ENCODE measurements around the gene EXD3. TPM values are rescaled to one million over a fixed set of nuclear protein-coding genes. Genes with fewer than 3 reads are reported as not detected.

EXD3 gene
- total RNA-seq, 1 donor from 2014 or later = 14.2 TPM

- peak; percentile 69 for DNase-seq
These were observed 117.7 kb downstream of the EXD3 start for GRCh38 chr9:137305060-137305797.

GRCh38 chr9:137304383-137305059, 118.4 kb downstream of the EXD3 start:
- DNase-seq = no peak

- DNase-seq = no peak
These were observed 119.0 kb downstream of the EXD3 start for GRCh38 chr9:137303893-137304382.

GRCh38 chr9:137303151-137303892, 119.6 kb downstream of the EXD3 start:
- DNase-seq = no peak

DNA sequence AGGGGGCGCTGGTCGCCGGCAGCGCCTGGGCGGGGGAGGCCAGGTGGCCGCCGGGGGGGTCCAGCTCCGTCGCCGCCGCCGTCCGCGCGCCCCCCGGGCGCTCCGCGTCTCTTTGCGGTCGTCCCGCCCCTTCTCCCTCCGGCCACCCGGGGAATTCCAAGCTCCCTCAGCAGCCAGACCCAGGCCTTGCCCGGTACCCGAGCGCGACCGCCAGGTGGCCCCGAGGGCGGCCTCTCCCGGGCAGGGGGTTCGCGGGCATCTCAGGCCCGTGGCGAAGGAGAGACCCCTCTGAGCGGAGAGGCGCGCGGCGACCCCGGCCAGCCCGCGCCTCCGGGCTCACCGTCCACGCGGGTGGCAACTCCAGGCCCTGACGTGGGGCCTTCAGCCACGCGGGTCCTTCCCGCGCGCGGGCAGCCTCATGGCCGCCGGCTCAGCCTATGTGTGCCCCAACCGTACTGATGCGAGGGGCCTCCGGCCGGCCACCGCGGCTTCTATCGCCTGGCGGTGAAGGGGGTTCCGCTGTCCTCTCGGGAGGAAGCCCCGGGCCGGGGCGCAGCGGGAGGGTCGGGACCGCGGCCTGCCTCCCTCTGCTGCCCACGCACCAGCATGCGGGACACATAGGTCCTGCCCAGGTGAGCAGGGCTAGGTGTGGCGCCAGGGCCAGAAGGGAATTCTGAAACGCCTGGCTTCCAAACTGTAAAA, 120.4 kb downstream of the EXD3 start:
- no peak for DNase-seq

GRCh38 chr9:137302118-137302448, 120.9 kb downstream of the EXD3 start, which contains the start of gene NRARP:
NRARP (minus strand) TSS chr9:137302271; CDS start chr9:137301928, 343 bp downstream.
- peak; percentile 78 for DNase-seq

GRCh38 chr9:137301081-137301947, 121.6 kb downstream of the EXD3 start:
- no peak for DNase-seq

GRCh38 chr9:137300567-137301080, 122.3 kb downstream of the EXD3 start:
- no peak for DNase-seq

GRCh38 chr9:137299938-137300337, 123.0 kb downstream of the EXD3 start:
- no peak for DNase-seq

DNA sequence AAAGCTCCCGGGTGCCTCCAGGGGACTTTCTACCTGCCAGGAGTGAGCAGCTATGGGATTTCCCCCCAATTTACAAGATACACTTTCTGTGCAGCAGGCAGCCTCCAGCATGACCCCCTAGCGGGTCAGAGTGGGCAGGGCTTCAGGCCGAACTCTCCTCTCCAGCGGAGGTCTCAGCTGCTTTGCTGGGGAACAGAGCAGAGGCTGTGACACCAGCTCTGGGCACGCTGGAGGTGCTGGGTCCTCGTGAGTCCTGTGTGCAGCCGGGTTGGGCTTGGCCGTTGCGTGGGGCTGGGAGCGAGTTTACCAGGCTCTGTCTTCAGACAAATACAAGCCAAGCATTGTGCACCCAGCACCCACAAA, 123.8 kb downstream of the EXD3 start:
- DNase-seq = no peak

GRCh38 chr9:137298401-137299202, 124.4 kb downstream of the EXD3 start:
- DNase-seq = no peak

GRCh38 chr9:137297966-137298365, 125.0 kb downstream of the EXD3 start:
- DNase-seq = no peak

GRCh38 chr9:137296670-137297664, 126.0 kb downstream of the EXD3 start:
- DNase-seq = no peak

DNA sequence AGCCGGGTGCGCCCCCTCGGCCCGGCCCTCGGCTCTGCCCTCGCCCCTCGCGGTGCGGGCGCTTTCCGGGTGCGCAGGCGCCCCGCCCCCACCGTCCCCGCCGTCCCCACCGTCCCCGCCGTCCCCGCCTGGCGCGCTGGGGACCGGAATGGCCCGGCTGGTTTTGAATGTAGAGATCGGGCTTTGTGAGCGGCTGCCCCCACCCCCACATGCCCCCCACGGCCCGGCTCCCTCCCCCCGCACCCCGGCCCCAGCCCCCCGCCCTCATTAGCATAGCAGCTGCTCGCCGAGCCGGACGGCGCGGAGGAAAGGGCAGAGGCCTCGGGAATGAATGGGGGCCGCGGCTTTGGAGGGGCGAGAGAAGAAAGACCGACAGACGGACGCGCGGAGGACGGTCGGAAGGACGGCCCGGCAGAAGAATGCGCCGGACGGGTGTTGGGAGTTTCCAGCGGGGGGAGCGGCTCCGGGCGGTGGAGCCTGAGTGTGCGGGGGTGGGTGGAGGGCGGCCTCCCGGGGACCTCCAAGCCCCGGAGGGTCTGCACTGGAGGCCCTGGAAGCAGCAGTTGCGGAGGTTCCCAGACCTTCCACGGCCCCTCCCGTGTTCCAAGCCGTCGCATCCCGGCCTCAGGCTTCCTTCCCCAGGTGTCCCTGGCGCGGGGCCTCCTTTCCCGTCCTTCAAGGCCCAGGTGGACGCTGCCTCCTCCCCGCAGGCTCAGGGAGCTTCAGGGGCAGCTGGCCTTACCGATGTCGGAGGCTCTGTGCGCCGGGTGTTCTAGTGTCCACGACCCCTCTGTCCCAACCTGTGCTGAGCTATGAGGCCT, 126.9 kb downstream of the EXD3 start:
- DNase-seq = no peak

DNA sequence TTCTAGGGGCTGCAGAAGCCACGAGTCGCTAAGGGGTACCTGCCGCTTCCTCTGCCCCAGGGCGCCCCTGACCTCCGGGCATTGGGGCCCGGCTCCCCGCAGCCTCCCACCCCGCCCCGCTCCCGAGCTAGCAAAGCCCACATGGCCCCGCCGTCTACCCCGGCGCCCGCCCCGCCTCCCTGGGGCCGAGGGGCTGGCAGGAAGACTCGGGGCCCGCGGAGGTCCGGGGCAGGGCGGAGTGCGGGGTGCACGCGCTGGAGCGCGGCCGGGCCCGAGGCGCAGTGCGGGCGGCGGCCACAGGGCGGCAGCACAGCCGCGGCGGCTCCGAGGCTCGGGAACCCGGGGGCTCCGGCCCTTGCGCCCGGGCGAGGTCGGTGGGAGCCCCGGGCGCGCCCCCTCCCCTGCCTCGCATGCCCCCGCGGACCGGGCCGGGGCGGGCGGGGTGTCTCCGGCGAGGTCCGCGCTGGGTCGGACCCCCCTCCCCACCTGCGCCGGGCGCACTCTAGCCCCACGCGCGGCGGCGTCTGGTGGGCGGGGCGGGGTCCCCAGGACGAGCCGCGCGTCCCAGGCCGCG, 127.6 kb downstream of the EXD3 start:
- DNase-seq = no peak

GRCh38 chr9:137294681-137295237, 128.2 kb downstream of the EXD3 start:
- DNase-seq = no peak

DNA sequence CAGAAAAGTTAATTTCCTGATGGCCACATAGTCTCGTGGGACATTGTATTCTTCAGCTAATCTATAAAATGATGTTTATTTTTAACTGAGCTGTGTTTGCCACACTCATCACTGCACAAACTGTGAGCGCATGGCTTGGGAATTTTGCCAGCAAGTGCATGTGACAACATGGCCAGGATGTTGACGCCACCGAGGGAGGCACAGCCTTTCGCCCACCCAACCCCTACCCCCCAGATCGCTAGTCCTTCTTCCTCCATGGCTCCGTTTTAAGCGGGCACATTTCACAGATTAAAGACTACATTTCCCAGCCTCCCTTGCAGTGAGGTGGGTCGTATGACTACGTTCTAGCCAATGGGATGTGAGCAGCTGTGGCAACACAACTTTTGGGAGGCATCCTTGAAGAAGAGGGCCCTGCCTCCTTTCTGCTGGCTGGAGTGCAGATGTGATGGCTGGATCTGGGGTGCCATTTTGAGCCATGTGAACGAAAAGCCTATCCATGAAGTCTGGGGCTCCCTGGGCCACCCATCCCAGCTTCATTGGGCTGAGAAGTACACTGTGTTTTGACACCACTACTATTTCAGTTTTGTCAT, 128.8 kb downstream of the EXD3 start:
- DNase-seq = no peak

Measured in occipital lobe (tissue), 2 donors.